Measurements from ENCODE around the gene HEPHL1.

DNA sequence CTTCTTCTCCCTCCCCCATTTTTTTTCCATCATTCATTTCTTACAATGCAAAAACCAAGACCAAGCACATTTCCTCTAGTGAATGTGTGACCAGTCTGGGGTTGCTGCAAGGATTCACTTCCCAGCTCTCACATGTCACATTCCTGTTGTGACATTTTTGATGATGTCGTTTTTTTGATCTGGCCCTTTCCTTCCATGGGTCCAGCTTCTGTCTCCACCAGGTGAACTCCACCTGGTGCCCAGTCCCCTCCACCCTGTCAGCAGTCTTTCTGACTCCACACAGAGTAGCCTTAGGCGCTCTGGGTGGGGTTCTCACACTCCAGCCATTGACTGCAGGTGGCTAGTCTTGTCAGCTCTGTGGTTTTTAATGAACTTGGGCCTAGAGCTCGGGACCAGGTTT is 123.1 kb downstream of the HEPHL1 start:
- TF ChIP-seq, protein P1, sequence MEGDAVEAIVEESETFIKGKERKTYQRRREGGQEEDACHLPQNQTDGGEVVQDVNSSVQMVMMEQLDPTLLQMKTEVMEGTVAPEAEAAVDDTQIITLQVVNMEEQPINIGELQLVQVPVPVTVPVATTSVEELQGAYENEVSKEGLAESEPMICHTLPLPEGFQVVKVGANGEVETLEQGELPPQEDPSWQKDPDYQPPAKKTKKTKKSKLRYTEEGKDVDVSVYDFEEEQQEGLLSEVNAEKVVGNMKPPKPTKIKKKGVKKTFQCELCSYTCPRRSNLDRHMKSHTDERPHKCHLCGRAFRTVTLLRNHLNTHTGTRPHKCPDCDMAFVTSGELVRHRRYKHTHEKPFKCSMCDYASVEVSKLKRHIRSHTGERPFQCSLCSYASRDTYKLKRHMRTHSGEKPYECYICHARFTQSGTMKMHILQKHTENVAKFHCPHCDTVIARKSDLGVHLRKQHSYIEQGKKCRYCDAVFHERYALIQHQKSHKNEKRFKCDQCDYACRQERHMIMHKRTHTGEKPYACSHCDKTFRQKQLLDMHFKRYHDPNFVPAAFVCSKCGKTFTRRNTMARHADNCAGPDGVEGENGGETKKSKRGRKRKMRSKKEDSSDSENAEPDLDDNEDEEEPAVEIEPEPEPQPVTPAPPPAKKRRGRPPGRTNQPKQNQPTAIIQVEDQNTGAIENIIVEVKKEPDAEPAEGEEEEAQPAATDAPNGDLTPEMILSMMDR (conservative IDR thresholded peaks at IDR 0.05 in 1 of 2, IDR thresholded peaks at IDR 0.05 in 1 of 2; ENCODE audit: low read depth in 1 of 2, low read length in 2 of 2): no peak
- TF ChIP-seq EZH2 (IDR thresholded peaks at IDR 0.05; ENCODE audit: low read length, missing control alignments): no peak
